B cell (primary cell): ENCODE results near the gene MYL6B. TPM values are rescaled to one million over a fixed set of nuclear protein-coding genes. Genes with fewer than 3 reads are reported as not detected.
A peak's percentile ranks its signal among the peaks of the same experiment; 100 is the strongest.

ENCODE experiments used
- ATAC-seq: fragments of 200-7000 bp; cut with Tn5 transposase; one replicate; pipeline ENCODE4 v1.10.0; 2021; ENCODE audit warnings: low read depth, mild to moderate bottlenecking, moderate number of reproducible peaks, moderate library complexity
- CTCF ChIA-PET: fragments of 350-600 bp; sonication (Branson Sonifier 250); formaldehyde crosslinking; loops from one replicate; lab custom pipeline; 2021; ENCODE audit warnings: antibody characterized with exemption, inconsistent platforms; lab: Charles Lee
- POLR2A ChIA-PET: fragments of 350-600 bp; sonication (Branson Sonifier 250); formaldehyde crosslinking; loops from one replicate; lab custom pipeline; 2021; ENCODE audit warnings: antibody characterized with exemption; lab: Charles Lee
- DNase-seq: peaks from one replicate; pipeline ENCODE4 v3.0.0; 2013
- H2AFZ ChIP-seq: 2 replicates; pipeline ENCODE4 v1.6.1; 2012; ENCODE audit warnings: mild to moderate bottlenecking, low read depth, low read length; ENCODE audit not compliant: insufficient read depth, poor library complexity, severe bottlenecking
- H3K27ac ChIP-seq, 2 donors: 1 replicate in 1 of 2; 2 replicates in 1 of 2; pipeline ENCODE4 v1.5.1; 2012 to 2013; ENCODE audit warnings: low read length in 2 of 2, mild to moderate bottlenecking in 2 of 2, moderate library complexity in 1 of 2
- H3K27me3 ChIP-seq, 4 experiments: fragments of 200-600 bp in 1 of 4; sonication (generic) in 1 of 4; replicated peaks in 1 of 4; 1 replicate in 2 of 4; 2 replicates in 2 of 4; pipeline versions ENCODE4 v1.6.1 to v1.7.0; 2013 to 2016; ENCODE audit warnings: low read length in 3 of 4, mild to moderate bottlenecking in 2 of 4, mixed read lengths in 1 of 4, moderate library complexity in 1 of 4; ENCODE audit not compliant: insufficient read depth in 4 of 4, control insufficient read depth in 3 of 4; ENCODE audit errors: control extremely low read depth in 1 of 4
- H3K36me3 ChIP-seq, 2 experiments: replicated peaks in 1 of 2; 1 replicate in 1 of 2; 2 replicates in 1 of 2; pipeline versions ENCODE4 v1.6.1 to v1.7.1; 2013; ENCODE audit warnings: low read length in 1 of 2; ENCODE audit not compliant: insufficient read depth in 2 of 2, control insufficient read depth in 1 of 2; ENCODE audit errors: control extremely low read depth in 1 of 2, extremely low read depth in 1 of 2
- H3K4me1 ChIP-seq, 2 donors: fragments of 200-600 bp in 1 of 2; sonication (generic) in 1 of 2; 1 replicate in 1 of 2; 2 replicates in 1 of 2; pipeline versions ENCODE4 v1.5.1 to v1.6.1; 2013 to 2017; ENCODE audit warnings: low read length in 2 of 2; ENCODE audit not compliant: control insufficient read depth in 2 of 2, insufficient read depth in 2 of 2
- H3K4me2 ChIP-seq: replicated peaks from 2 replicates; pipeline ENCODE3; 2012; ENCODE audit warnings: mild to moderate bottlenecking, low read depth, low read length; ENCODE audit not compliant: poor library complexity, severe bottlenecking
- H3K4me3 ChIP-seq, 5 experiments: fragments of 200-600 bp in 1 of 5; sonication (generic) in 1 of 5; 1 replicate in 3 of 5; 2 replicates in 2 of 5; pipeline versions ENCODE4 v1.5.1 to v1.7.0; 2011 to 2016; ENCODE audit warnings: low read length in 4 of 5, mild to moderate bottlenecking in 4 of 5, low read depth in 2 of 5, control low read depth in 1 of 5, moderate library complexity in 1 of 5; ENCODE audit not compliant: insufficient read depth in 1 of 5; ENCODE audit errors: control extremely low read depth in 1 of 5, extremely low read depth in 1 of 5
- H3K79me2 ChIP-seq: fragments of 200-600 bp; sonication (generic); one replicate; pipeline ENCODE4 v1.6.0; 2016; ENCODE audit warnings: low read length; ENCODE audit not compliant: control insufficient read depth, insufficient read depth
- H3K9ac ChIP-seq: fragments of 200-600 bp; sonication (generic); 2 replicates; pipeline ENCODE4 v1.6.1; 2017; ENCODE audit warnings: mild to moderate bottlenecking, low read length, moderate library complexity
- H3K9me3 ChIP-seq, 3 donors: one replicate each; pipeline versions ENCODE4 v1.6.1 to v1.7.1; 2013; ENCODE audit warnings: low read length in 2 of 3; ENCODE audit not compliant: control insufficient read depth in 2 of 3, insufficient read depth in 1 of 3; ENCODE audit errors: control extremely low read depth in 1 of 3
- H4K20me1 ChIP-seq: 2 replicates; pipeline ENCODE4 v1.6.0; 2012; ENCODE audit warnings: mild to moderate bottlenecking, low read length; ENCODE audit not compliant: insufficient read depth, control insufficient read depth, poor library complexity, severe bottlenecking
- H3K27ac Mint-ChIP-seq: one replicate; pipeline ENCODE4 v1.8.0; 2021; ENCODE audit warnings: mixed read lengths
- H3K27me3 Mint-ChIP-seq: one replicate; pipeline ENCODE4 v1.8.0; 2021; ENCODE audit warnings: mixed read lengths
- H3K4me1 Mint-ChIP-seq: one replicate; pipeline ENCODE4 v1.8.0; 2021; ENCODE audit warnings: mixed read lengths
- H3K4me3 Mint-ChIP-seq: one replicate; pipeline ENCODE4 v1.8.0; 2021; ENCODE audit warnings: mixed read lengths
- H3K9me3 Mint-ChIP-seq: one replicate; pipeline ENCODE4 v1.8.0; 2022; ENCODE audit warnings: mixed read lengths; ENCODE audit not compliant: insufficient read depth
- EZH2 ChIP-seq: IDR thresholded peaks from 2 replicates; pipeline ENCODE4 v1.6.1; 2012; ENCODE audit warnings: borderline replicate concordance, low read depth, mild to moderate bottlenecking, moderate library complexity, low read length; ENCODE audit not compliant: insufficient read depth, poor library complexity, severe bottlenecking
- WGBS: methylation state at CpG from one replicate; pipeline ENCODE4 v1.1.5; 2013; ENCODE audit warnings: missing lambda C conversion rate; ENCODE audit not compliant: insufficient coverage; 5-methylcytosine and 5-hydroxymethylcytosine counted together
- intact Hi-C: fragments of 100-400 bp; cut with micrococcal nuclease; formaldehyde crosslinking; loops from one replicate; pipeline ENCODE4 v1.10.0; 2022
- polyA plus RNA-seq: library from polyadenylated mRNA; depleted of rRNA; stranded (reverse); fragments of >200 nt; gene quantifications from 2 replicates; pipeline ENCODE4 v1.2.3, GENCODE V29; 2012
- total RNA-seq, 2 donors: library from RNA; stranded (reverse); fragments of 120-200 nt in 1 of 2; gene quantifications; 1 replicate in 1 of 2; 2 replicates in 1 of 2; pipeline versions ENCODE4 v1.2.3 to v1.2.4, GENCODE V29; 2013 to 2022
- TF ChIP-seq, protein P1 (sequence below): fragments of 200-600 bp; IDR thresholded peaks from one replicate; pipeline ENCODE4 v1.8.0; 2022; ENCODE audit warnings: antibody characterized with exemption, mild to moderate bottlenecking

Gene MYL6B
- total and polyA plus RNA-seq, 2 donors (not counting 1 experiment from before 2014, with no cell fraction given) = 25.7 to 27.8 TPM

DNA sequence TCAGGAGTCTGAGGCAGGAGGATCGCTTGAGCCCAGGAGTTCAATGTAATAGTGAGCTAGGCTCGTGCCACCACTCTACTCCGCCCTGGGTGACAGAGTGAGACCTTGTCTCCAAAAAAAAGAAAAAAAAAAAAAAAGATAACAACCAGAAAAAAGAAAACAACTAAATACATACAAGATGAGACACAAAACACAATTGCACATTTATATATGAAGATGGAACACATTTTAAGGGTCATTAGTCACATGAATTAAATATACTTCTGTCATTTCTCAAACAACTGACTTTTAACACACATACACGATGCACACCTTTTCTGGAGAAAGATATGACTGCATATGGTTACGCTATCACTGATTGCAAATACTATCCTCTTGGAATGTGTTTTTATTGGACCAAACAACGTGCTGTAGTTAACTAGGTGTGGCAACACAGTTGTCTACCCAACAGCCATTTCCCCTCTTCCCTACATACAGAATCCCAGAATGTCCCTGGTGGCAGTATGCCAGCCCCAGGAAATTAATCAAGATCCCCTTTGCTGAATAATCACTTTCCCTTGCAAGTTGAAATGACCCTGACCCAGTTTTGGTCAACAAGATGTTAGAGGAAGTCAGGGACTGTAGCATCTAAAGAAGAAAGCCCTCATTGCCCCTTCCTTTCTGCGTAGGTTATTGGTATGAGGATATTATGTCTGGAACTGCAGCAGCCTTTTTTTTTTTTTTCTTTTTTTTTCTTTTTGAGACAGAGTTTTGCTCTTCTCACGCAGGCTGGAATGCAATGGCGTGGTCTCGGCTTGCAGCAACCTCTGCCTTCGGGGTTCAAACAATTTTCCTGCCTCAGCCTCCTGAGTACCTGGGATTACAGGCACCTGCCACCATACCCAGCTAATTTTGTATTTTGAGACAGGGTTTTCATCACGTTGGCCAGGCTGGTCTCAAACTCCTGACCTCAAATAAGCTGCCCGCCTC, 5.6 kb upstream of the MYL6B start:
- ATAC-seq = no peak
- ChIA-PET POLR2A (interaction anchor here (0.6 to 1.2 kb wide), 3 partner anchors 15 to 1080 kb away, joined by 3 to 7 read pairs (median 5); no protein-coding TSS in a partner anchor), CTCF (interaction anchor here (0.6 to 0.7 kb wide), 2 partner anchors 43 to 1643 kb away, joined by 3 to 5 read pairs; partner anchors contain the start of gene PA2G4)
- peak overlapping the region; percentile 63 for H3K27ac Mint-ChIP-seq
- H3K36me3 ChIP-seq = peaks cover 0 to 40% of the 10 kb centered on the region in 2 experiments
- no peak overlapping the region for H3K27ac ChIP-seq
- H3K4me1 ChIP-seq = peaks cover 6 to 7% of the 10 kb centered on the region in 2 donors
- peaks cover 6% of the 10 kb centered on the region for H4K20me1 ChIP-seq
- WGBS = 81% methylated on average over 4 of the region's 13 CpGs
- no peak for DNase-seq
- no peaks in the 10 kb centered on the region for H3K9me3 Mint-ChIP-seq
- TF ChIP-seq, protein P1, sequence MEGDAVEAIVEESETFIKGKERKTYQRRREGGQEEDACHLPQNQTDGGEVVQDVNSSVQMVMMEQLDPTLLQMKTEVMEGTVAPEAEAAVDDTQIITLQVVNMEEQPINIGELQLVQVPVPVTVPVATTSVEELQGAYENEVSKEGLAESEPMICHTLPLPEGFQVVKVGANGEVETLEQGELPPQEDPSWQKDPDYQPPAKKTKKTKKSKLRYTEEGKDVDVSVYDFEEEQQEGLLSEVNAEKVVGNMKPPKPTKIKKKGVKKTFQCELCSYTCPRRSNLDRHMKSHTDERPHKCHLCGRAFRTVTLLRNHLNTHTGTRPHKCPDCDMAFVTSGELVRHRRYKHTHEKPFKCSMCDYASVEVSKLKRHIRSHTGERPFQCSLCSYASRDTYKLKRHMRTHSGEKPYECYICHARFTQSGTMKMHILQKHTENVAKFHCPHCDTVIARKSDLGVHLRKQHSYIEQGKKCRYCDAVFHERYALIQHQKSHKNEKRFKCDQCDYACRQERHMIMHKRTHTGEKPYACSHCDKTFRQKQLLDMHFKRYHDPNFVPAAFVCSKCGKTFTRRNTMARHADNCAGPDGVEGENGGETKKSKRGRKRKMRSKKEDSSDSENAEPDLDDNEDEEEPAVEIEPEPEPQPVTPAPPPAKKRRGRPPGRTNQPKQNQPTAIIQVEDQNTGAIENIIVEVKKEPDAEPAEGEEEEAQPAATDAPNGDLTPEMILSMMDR = no peak
- no peak for TF ChIP-seq EZH2
- no peak overlapping the region for H2AFZ ChIP-seq
- H3K4me3 ChIP-seq = no peak overlapping the region
- no peaks in the 10 kb centered on the region for H3K27me3 ChIP-seq
- peaks cover 9% of the 10 kb centered on the region for H3K79me2 ChIP-seq
- no peaks in the 10 kb centered on the region for H3K9me3 ChIP-seq
- intact Hi-C loops = no loop called here
- no peaks in the 10 kb centered on the region for H3K27me3 Mint-ChIP-seq
- no peak overlapping the region for H3K4me2 ChIP-seq
- no peak overlapping the region for H3K9ac ChIP-seq
- H3K4me3 Mint-ChIP-seq = no peak overlapping the region
- H3K4me1 Mint-ChIP-seq = peaks cover 21% of the 10 kb centered on the region
